GM12892 (cell line): ENCODE results near the gene STX1B.

ENCODE experiments used
- POLR2A ChIP-seq: IDR thresholded peaks from 2 replicates; pipeline ENCODE4 v1.6.1; 2011; ENCODE audit warnings: low read depth, low read length, control low read depth
- POLR2AphosphoS5 ChIP-seq: IDR thresholded peaks from 2 replicates; pipeline ENCODE4 v1.6.1; 2011; ENCODE audit warnings: low read depth, low read length, control low read depth

- TF ChIP-seq POLR2A (no peak), POLR2AphosphoS5 (no peak)
These were observed 49.1 kb downstream of the STX1B start for GRCh38 chr16:30961384-30961783.
